NT2/D1 (cell line): ENCODE data around the gene SPC24.
"Not testable (repeated sequence)": the region's sequence is repeated elsewhere in the genome, so short reads cannot be mapped to it uniquely, and the experiment has no call there.

Source experiments
- DNase-seq: peaks from one replicate; pipeline ENCODE4 v3.0.0-alpha.2; 2011; ENCODE audit warnings: low read depth, low spot score
- H3K27me3 ChIP-seq: 2 replicates; pipeline ENCODE4 v1.6.0; 2011; ENCODE audit warnings: mild to moderate bottlenecking; ENCODE audit not compliant: insufficient read length, insufficient read depth
- H3K36me3 ChIP-seq: 2 replicates; pipeline ENCODE4 v1.6.1; 2011; ENCODE audit warnings: mild to moderate bottlenecking, low read length, mixed read lengths; ENCODE audit not compliant: insufficient read depth, insufficient read length
- H3K4me1 ChIP-seq: 2 replicates; pipeline ENCODE4 v1.5.1; 2011; ENCODE audit not compliant: insufficient read depth, insufficient read length
- H3K4me3 ChIP-seq: 2 replicates; pipeline ENCODE4 v1.5.1; 2011; ENCODE audit warnings: low read depth; ENCODE audit not compliant: insufficient read length
- H3K9ac ChIP-seq: 2 replicates; pipeline ENCODE4 v1.6.0; 2011; ENCODE audit warnings: low read depth; ENCODE audit not compliant: insufficient read length
- H3K9me3 ChIP-seq: 2 replicates; pipeline ENCODE4 v1.5.1; 2011; ENCODE audit warnings: mild to moderate bottlenecking, low read length; ENCODE audit not compliant: insufficient read depth
- SUZ12 ChIP-seq: IDR thresholded peaks from 2 replicates; pipeline ENCODE4 v1.6.1; 2011; ENCODE audit not compliant: insufficient read length, insufficient read depth; ENCODE audit errors: extremely low read depth
- YY1 ChIP-seq: IDR thresholded peaks from 2 replicates; pipeline ENCODE4 v1.6.1; 2011; ENCODE audit not compliant: insufficient read length, insufficient read depth
- ZNF274 ChIP-seq: IDR thresholded peaks from 2 replicates; pipeline ENCODE4 v1.6.1; 2011; ENCODE audit warnings: mild to moderate bottlenecking, low read depth, low read length

Gene SPC24

GRCh38 chr19:11141937-11142527 is 13.6 kb downstream of the SPC24 start:
- Histone ChIP-seq H3K9me3 (no peaks in the 10 kb centered on the region), H3K9ac (peak overlapping the region; percentile 39), H3K27me3 (no peaks in the 10 kb centered on the region), H3K4me3 (no peak overlapping the region), H3K36me3 (peaks cover 16% of the 10 kb centered on the region), H3K4me1 (peaks cover 29% of the 10 kb centered on the region)
- no peak for TF ChIP-seq YY1
- TF ChIP-seq SUZ12, result no peak
- TF ChIP-seq ZNF274, result no peak
- DNase-seq, result no peak

- Histone ChIP-seq H3K9me3 (no peaks in the 10 kb centered on the region), H3K9ac (peak overlapping the region; percentile 57), H3K4me1 (peaks cover 30% of the 10 kb centered on the region), H3K27me3 (no peaks in the 10 kb centered on the region), H3K4me3 (no peak overlapping the region), H3K36me3 (peaks cover 10% of the 10 kb centered on the region)
- DNase-seq, result no peak
- TF ChIP-seq YY1 (no peak), SUZ12 (no peak), ZNF274 (no peak)
These were observed 14.7 kb downstream of the SPC24 start for GRCh38 chr19:11140896-11141295.

- peaks cover 30% of the 10 kb centered on the region for H3K4me1 ChIP-seq
- not testable (repeated sequence) for H3K4me3 ChIP-seq, DNase-seq, H3K27me3 ChIP-seq, H3K9ac ChIP-seq, H3K36me3 ChIP-seq, H3K9me3 ChIP-seq
These were observed 15.5 kb downstream of the SPC24 start for GRCh38 chr19:11140023-11140538.

GRCh38 chr19:11138601-11139300 is 16.8 kb downstream of the SPC24 start:
- peaks cover 30% of the 10 kb centered on the region for H3K4me1 ChIP-seq

GRCh38 chr19:11137542-11138384 is 17.8 kb downstream of the SPC24 start:
- Histone ChIP-seq H3K36me3 (peaks cover 11% of the 10 kb centered on the region), H3K27me3 (no peaks in the 10 kb centered on the region), H3K4me1 (peaks cover 23% of the 10 kb centered on the region), H3K9ac (peak overlapping the region; percentile 74), H3K9me3 (no peaks in the 10 kb centered on the region), H3K4me3 (peak overlapping the region; percentile 24)
- TF ChIP-seq SUZ12 (no peak), YY1 (no peak), ZNF274 (no peak)
- DNase-seq, result no peak

More at GRCh38 chr19:11138601-11139300, 16.8 kb downstream of the SPC24 start:
- Histone ChIP-seq H3K9me3 (no peaks in the 10 kb centered on the region), H3K36me3 (peaks cover under 1% of the 10 kb centered on the region), H3K4me3 (peak overlapping the region; percentile 15), H3K9ac (peak overlapping the region; percentile 85), H3K27me3 (no peaks in the 10 kb centered on the region)
- DNase-seq, result no peak
- TF ChIP-seq SUZ12, result no peak
- TF ChIP-seq YY1, result no peak
- no peak for TF ChIP-seq ZNF274

GRCh38 chr19:11136400-11137101 is 19.0 kb downstream of the SPC24 start:
- no peak overlapping the region for H3K4me3 ChIP-seq
- TF ChIP-seq YY1 (no peak), SUZ12 (no peak), ZNF274 (no peak)
- no peak for DNase-seq
- H3K9ac ChIP-seq, result no peak overlapping the region
- peaks cover 16% of the 10 kb centered on the region for H3K4me1 ChIP-seq
- no peaks in the 10 kb centered on the region for H3K27me3 ChIP-seq
- peaks cover 21% of the 10 kb centered on the region for H3K36me3 ChIP-seq
- H3K9me3 ChIP-seq, result no peaks in the 10 kb centered on the region

GRCh38 chr19:11131471-11131870 is 24.1 kb downstream of the SPC24 start:
- H3K4me1 ChIP-seq, result peaks cover 1% of the 10 kb centered on the region
- peaks cover 69% of the 10 kb centered on the region for H3K36me3 ChIP-seq
- no peak for TF ChIP-seq YY1
- no peak for TF ChIP-seq SUZ12
- no peak for TF ChIP-seq ZNF274
- H3K9me3 ChIP-seq, result no peaks in the 10 kb centered on the region
- no peak for DNase-seq
- H3K4me3 ChIP-seq, result no peak overlapping the region
- H3K27me3 ChIP-seq, result no peaks in the 10 kb centered on the region
- H3K9ac ChIP-seq, result no peak overlapping the region
